HepG2 (cell line): ENCODE results near the gene HECTD3. TPM values are rescaled to one million over a fixed set of nuclear protein-coding genes. Genes with fewer than 3 reads are reported as not detected.

Source experiments
- AHR ChIP-seq: IDR thresholded peaks from 2 replicates; pipeline ENCODE4 v1.6.1; 2018; ENCODE audit warnings: missing genetic modification reagents, missing compliant biosample characterization
- CAMTA2 ChIP-seq: sonication (generic); formaldehyde crosslinking; IDR thresholded peaks from 2 replicates; pipeline ENCODE4 v1.4.0; 2020; ENCODE audit warnings: mild to moderate bottlenecking, missing genetic modification reagents, borderline replicate concordance
- FOXA1 ChIP-seq, 2 experiments: fragments of 450-650 bp in 1 of 2; sonication (generic) in 1 of 2; formaldehyde crosslinking in 1 of 2; IDR thresholded peaks; 2 replicates each; pipeline versions ENCODE4 v1.4.0 to v1.6.1; 2016 to 2020; ENCODE audit warnings: missing genetic modification reagents in 1 of 2
- GATAD2A ChIP-seq: IDR thresholded peaks from 2 replicates; pipeline ENCODE4 v1.6.1; 2016
- KDM4B ChIP-seq: sonication (generic); formaldehyde crosslinking; IDR thresholded peaks from 2 replicates; pipeline ENCODE4 v1.4.0; 2020; ENCODE audit warnings: missing genetic modification reagents
- SALL1 ChIP-seq: sonication (generic); formaldehyde crosslinking; IDR thresholded peaks from 2 replicates; pipeline ENCODE4 v1.8.0; 2022; ENCODE audit warnings: mild to moderate bottlenecking, missing genetic modification reagents
- SAP130 ChIP-seq: IDR thresholded peaks from 2 replicates; pipeline ENCODE4 v1.6.1; 2016; ENCODE audit warnings: low read depth
- TMF1 ChIP-seq: sonication (generic); formaldehyde crosslinking; IDR thresholded peaks from 2 replicates; pipeline ENCODE4 v1.8.1; 2022; ENCODE audit warnings: low read depth, missing genetic modification reagents
- ZFP36 ChIP-seq: fragments of 150-350 bp; IDR thresholded peaks from 2 replicates; pipeline ENCODE4 v1.6.1; 2018; ENCODE audit warnings: borderline replicate concordance, low read length, low read depth; ENCODE audit not compliant: partially characterized antibody
- ZHX2 ChIP-seq, 2 experiments: sonication (generic) in 1 of 2; formaldehyde crosslinking in 1 of 2; IDR thresholded peaks; 2 replicates each; pipeline versions ENCODE4 v1.6.1 to v1.9.0; 2014 to 2022; ENCODE audit warnings: antibody characterized with exemption in 1 of 2, borderline replicate concordance in 1 of 2, inconsistent platforms in 1 of 2, low read depth in 1 of 2, missing genetic modification reagents in 1 of 2
- ZNF225 ChIP-seq: sonication (generic); formaldehyde crosslinking; IDR thresholded peaks from 2 replicates; pipeline ENCODE4 v1.4.0; 2020; ENCODE audit warnings: mild to moderate bottlenecking, missing genetic modification reagents
- ZNF264 ChIP-seq: sonication (generic); formaldehyde crosslinking; IDR thresholded peaks from 2 replicates; pipeline ENCODE4 v1.4.0; 2020; ENCODE audit warnings: missing genetic modification reagents
- ZNF382 ChIP-seq: sonication (generic); formaldehyde crosslinking; IDR thresholded peaks from 2 replicates; pipeline ENCODE4 v1.5.0; 2020; ENCODE audit warnings: missing genetic modification reagents, mild to moderate bottlenecking, borderline replicate concordance
- ZSCAN29 ChIP-seq: sonication (generic); formaldehyde crosslinking; conservative IDR thresholded peaks from 2 replicates; pipeline ENCODE4 v1.4.0; 2020; ENCODE audit warnings: mild to moderate bottlenecking, missing genetic modification reagents
- polyA plus RNA-seq, 8 experiments: library from polyadenylated mRNA; depleted of rRNA in 3 of 8; stranded (reverse) in 7 of 8; unstranded in 1 of 8; fragments of >200 nt; fragmentation: Illumina TruSeq in 4 of 8; extraction: Trizol in 4 of 8; gene quantifications; 2 replicates each; pipeline versions ENCODE4 v1.2.1 to v1.2.3, GENCODE V29; 2011 to 2016; ENCODE audit warnings: low read depth in 4 of 8, missing spikeins in 1 of 8, mixed read lengths in 1 of 8; ENCODE audit not compliant: insufficient read depth in 1 of 8
- total RNA-seq, 5 experiments: library from RNA; depleted of rRNA; stranded (reverse); fragments of >200 nt; fragmentation: Illumina TruSeq; extraction: Trizol; gene quantifications; 2 replicates each; pipeline ENCODE4 v1.2.3, GENCODE V29; 2016; ENCODE audit warnings: low read depth in 1 of 5
- TF ChIP-seq, protein P1 (sequence below): sonication (generic); formaldehyde crosslinking; IDR thresholded peaks from 2 replicates; pipeline ENCODE4 v1.9.0; 2021; ENCODE audit warnings: missing genetic modification reagents, mild to moderate bottlenecking, borderline replicate concordance
- TF ChIP-seq, protein P2 (sequence below): sonication (generic); formaldehyde crosslinking; IDR thresholded peaks from 2 replicates; pipeline ENCODE4 v1.8.0; 2022; ENCODE audit warnings: missing genetic modification reagents, mild to moderate bottlenecking, moderate library complexity, borderline replicate concordance
- TF ChIP-seq, protein P3 (sequence below): IDR thresholded peaks from 2 replicates; pipeline ENCODE4 v1.6.1; 2016; ENCODE audit warnings: missing biosample characterization, missing genetic modification reagents, low read depth

The HECTD3 gene
- total and polyA plus RNA-seq, 2 of the 13 experiments (the other 11 are each of a cell fraction or from before 2014, with no cell fraction given): 18.6 to 24.5 TPM

- TF ChIP-seq, protein P1, sequence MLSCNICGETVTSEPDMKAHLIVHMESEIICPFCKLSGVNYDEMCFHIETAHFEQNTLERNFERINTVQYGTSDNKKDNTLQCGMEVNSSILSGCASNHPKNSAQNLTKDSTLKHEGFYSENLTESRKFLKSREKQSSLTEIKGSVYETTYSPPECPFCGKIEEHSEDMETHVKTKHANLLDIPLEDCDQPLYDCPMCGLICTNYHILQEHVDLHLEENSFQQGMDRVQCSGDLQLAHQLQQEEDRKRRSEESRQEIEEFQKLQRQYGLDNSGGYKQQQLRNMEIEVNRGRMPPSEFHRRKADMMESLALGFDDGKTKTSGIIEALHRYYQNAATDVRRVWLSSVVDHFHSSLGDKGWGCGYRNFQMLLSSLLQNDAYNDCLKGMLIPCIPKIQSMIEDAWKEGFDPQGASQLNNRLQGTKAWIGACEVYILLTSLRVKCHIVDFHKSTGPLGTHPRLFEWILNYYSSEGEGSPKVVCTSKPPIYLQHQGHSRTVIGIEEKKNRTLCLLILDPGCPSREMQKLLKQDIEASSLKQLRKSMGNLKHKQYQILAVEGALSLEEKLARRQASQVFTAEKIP: no peak
- TF ChIP-seq TMF1 (no peak), ZNF382 (CRISPR knock-in tag) (no peak), FOXA1 (IDR thresholded peaks at IDR 0.05) (no peak), FOXA1 (CRISPR knock-in tag; IDR thresholded peaks at IDR 0.05) (0 out of 2 replicates have a peak, but pooled peaks have one; percentile 17), ZSCAN29 (CRISPR knock-in tag) (no peak), CAMTA2 (CRISPR knock-in tag) (peak; percentile 71; the same call in 1 of the 2 replicates), ZFP36 (no peak), AHR (CRISPR knock-in tag) (no peak), KDM4B (CRISPR knock-in tag) (no peak), ZHX2 (IDR thresholded peaks at IDR 0.05; ENCODE audit: low read depth) (no peak), ZHX2 (CRISPR knock-in tag; IDR thresholded peaks at IDR 0.05; ENCODE audit: borderline replicate concordance) (no peak), ZNF225 (CRISPR knock-in tag) (no peak), ZNF264 (no peak), SAP130 (CRISPR knock-in tag) (0 out of 2 replicates have a peak, but pooled peaks have one; percentile 30), SALL1 (peak; percentile 60), GATAD2A (CRISPR knock-in tag) (peak; percentile 27; the same call in 1 of the 2 replicates)
- TF ChIP-seq, protein P2, sequence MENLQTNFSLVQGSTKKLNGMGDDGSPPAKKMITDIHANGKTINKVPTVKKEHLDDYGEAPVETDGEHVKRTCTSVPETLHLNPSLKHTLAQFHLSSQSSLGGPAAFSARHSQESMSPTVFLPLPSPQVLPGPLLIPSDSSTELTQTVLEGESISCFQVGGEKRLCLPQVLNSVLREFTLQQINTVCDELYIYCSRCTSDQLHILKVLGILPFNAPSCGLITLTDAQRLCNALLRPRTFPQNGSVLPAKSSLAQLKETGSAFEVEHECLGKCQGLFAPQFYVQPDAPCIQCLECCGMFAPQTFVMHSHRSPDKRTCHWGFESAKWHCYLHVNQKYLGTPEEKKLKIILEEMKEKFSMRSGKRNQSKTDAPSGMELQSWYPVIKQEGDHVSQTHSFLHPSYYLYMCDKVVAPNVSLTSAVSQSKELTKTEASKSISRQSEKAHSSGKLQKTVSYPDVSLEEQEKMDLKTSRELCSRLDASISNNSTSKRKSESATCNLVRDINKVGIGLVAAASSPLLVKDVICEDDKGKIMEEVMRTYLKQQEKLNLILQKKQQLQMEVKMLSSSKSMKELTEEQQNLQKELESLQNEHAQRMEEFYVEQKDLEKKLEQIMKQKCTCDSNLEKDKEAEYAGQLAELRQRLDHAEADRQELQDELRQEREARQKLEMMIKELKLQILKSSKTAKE (CRISPR knock-in tag): no peak
- TF ChIP-seq, protein P3, sequence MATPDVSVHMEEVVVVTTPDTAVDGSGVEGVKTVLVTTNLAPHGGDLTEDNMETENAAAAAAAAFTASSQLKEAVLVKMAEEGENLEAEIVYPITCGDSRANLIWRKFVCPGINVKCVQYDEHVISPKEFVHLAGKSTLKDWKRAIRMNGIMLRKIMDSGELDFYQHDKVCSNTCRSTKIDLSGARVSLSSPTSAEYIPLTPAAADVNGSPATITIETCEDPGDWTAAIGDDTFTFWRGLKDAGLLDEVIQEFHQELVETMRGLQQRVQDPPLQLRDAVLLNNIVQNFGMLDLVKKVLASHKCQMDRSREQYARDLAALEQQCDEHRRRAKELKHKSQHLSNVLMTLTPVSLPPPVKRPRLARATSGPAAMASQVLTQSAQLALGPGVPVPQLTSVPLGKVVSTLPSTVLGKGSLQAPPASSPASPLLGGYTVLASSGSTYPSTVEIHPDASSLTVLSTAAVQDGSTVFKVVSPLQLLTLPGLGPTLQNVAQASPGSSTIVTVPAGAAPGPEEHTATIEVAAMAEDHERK: no peak
Observed at GRCh38 chr1:45014321-45015028, 3.4 kb upstream of the HECTD3 start (continued).
